PC-9 (cell line): ENCODE data around the gene HOATZ.

Source experiments
- CTCF ChIP-seq: fragments of 200-600 bp; sonication (generic); conservative IDR thresholded peaks from 2 replicates; pipeline ENCODE4 v1.6.1; 2017; ENCODE audit warnings: mixed run types, antibody characterized with exemption, mild to moderate bottlenecking, moderate library complexity
- EZH2 ChIP-seq: fragments of 200-600 bp; sonication (generic); IDR thresholded peaks from 2 replicates; pipeline ENCODE4 v1.8.0; 2017; ENCODE audit warnings: antibody characterized with exemption, low read depth

- no peak for TF ChIP-seq CTCF
- no peak for TF ChIP-seq EZH2
Observed at GRCh38 chr11:111581341-111581740, 66.8 kb downstream of the HOATZ start.
